ENCODE data around the gene NTNG1.

The NTNG1 gene

GRCh38 chr1:107123741-107124140, 17.1 kb upstream of the NTNG1 start:
- H3K27me3 ChIP-seq = no peaks in the 10 kb centered on the region
- H3K4me1 ChIP-seq = no peaks in the 10 kb centered on the region
- no peak overlapping the region for H3K4me3 ChIP-seq
- no peak for DNase-seq
- TF ChIP-seq, protein P1, sequence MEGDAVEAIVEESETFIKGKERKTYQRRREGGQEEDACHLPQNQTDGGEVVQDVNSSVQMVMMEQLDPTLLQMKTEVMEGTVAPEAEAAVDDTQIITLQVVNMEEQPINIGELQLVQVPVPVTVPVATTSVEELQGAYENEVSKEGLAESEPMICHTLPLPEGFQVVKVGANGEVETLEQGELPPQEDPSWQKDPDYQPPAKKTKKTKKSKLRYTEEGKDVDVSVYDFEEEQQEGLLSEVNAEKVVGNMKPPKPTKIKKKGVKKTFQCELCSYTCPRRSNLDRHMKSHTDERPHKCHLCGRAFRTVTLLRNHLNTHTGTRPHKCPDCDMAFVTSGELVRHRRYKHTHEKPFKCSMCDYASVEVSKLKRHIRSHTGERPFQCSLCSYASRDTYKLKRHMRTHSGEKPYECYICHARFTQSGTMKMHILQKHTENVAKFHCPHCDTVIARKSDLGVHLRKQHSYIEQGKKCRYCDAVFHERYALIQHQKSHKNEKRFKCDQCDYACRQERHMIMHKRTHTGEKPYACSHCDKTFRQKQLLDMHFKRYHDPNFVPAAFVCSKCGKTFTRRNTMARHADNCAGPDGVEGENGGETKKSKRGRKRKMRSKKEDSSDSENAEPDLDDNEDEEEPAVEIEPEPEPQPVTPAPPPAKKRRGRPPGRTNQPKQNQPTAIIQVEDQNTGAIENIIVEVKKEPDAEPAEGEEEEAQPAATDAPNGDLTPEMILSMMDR (IDR thresholded peaks at IDR 0.05) = no peak
- no peaks in the 10 kb centered on the region for H3K36me3 ChIP-seq
- intact Hi-C loops (cut with DNase I; ENCODE audit: low total_unique reads) = no loop called here
- no peaks in the 10 kb centered on the region for H3K9me3 ChIP-seq
- H3K27ac ChIP-seq = no peak overlapping the region

DNA sequence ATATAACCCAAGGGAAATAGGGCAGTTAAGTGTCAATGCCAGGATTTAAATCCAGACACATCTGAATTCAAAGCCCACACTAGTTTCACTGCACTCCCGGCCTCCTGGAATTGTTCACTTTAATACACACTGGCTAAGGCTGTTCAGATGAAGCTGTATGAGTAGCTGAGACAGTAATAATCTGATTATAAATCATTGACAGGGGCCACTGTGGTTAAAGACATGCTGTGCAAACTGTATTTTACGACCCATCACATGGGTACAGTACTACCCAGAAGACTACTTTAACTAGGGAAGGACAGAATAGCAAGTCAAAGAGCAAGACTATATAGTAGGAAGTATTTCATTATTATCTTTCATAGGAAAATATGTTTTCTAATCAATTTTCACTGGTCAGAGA, 16.1 kb upstream of the NTNG1 start:
- Histone ChIP-seq H3K27ac (no peak overlapping the region), H3K4me3 (no peak overlapping the region), H3K36me3 (no peaks in the 10 kb centered on the region), H3K27me3 (no peaks in the 10 kb centered on the region), H3K9me3 (no peaks in the 10 kb centered on the region), H3K4me1 (no peaks in the 10 kb centered on the region)
- intact Hi-C loops (cut with DNase I; ENCODE audit: low total_unique reads) = no loop called here
- DNase-seq = no peak
- TF ChIP-seq, protein P1 (IDR thresholded peaks at IDR 0.05) = no peak

DNA sequence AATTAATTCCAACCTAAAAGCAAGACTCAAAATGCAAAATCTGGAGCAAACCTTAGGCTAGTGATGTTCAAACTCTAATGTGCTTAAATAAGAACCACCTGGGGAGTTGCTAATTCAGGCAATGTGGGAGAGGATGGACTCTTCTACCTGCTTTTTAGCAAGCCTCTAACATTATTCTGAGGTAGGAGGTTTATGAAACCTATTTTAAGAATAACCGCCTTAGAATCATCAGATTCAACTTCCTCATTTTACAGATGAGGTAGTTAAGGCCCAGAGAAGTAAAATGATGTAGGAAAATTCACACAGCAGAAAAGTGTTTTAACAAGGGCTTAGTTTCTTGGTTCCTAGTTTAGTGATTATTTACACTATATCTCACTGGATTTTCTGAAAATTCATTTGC, 8.6 kb upstream of the NTNG1 start:
- no peaks in the 10 kb centered on the region for H3K4me1 ChIP-seq
- DNase-seq = no peak
- no peak overlapping the region for H3K4me3 ChIP-seq
- H3K27ac ChIP-seq = no peak overlapping the region
- no peaks in the 10 kb centered on the region for H3K9me3 ChIP-seq
- TF ChIP-seq, protein P1 (IDR thresholded peaks at IDR 0.05) = no peak
- intact Hi-C loops (cut with DNase I; ENCODE audit: low total_unique reads) = no loop called here
- H3K36me3 ChIP-seq = no peaks in the 10 kb centered on the region
- peaks cover 0 to 5% of the 10 kb centered on the region in 2 donors for H3K27me3 ChIP-seq

DNA sequence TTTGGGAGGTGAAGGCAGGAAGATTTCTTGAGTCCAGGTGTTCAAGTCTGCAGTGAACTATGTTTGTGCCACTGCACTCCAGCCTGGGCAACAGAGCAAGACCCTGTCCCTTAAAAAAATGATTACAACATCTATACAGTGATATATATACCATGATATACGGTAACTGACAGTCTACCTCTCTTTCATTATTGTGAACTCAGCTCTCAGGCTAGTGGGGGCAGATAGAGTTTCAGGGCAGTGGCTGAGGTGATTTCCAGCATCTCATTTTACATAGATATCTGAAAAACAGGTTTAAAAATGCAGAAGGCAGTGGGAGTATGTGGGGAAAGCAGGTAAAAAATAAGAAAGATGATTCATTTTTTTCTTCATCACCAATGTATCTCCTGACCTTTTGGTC, 8.1 kb upstream of the NTNG1 start:
- no peaks in the 10 kb centered on the region for H3K9me3 ChIP-seq
- no peak for DNase-seq
- H3K27me3 ChIP-seq = peaks cover 0 to 5% of the 10 kb centered on the region in 2 donors
- intact Hi-C loops (cut with DNase I; ENCODE audit: low total_unique reads) = no loop called here
- no peaks in the 10 kb centered on the region for H3K36me3 ChIP-seq
- no peak overlapping the region for H3K4me3 ChIP-seq
- TF ChIP-seq, protein P1 (IDR thresholded peaks at IDR 0.05) = no peak
- no peak overlapping the region for H3K27ac ChIP-seq
- H3K4me1 ChIP-seq = no peaks in the 10 kb centered on the region

DNA sequence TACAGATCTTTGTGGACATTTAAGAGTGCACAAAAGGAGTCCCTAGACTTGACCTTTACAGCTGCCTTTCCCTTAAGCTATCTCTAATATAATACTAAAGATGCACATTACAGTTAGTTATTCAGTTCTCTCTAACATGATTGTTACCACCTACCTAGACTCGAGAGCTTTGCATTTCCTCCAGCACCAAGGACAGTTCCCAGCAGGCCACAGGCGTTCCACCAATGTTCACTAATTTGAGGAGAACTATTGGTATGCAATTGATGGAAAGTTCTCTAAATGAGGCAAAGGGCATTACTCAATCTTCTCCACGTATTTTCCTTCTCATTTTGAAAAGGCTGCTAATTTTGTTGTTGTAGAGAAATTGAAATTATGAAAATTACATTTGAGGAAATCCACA, 5.4 kb upstream of the NTNG1 start:
- Histone ChIP-seq H3K4me3 (no peak overlapping the region), H3K36me3 (no peaks in the 10 kb centered on the region), H3K27me3 (peaks cover 0 to 24% of the 10 kb centered on the region in 2 donors), H3K4me1 (peaks cover 0 to 12% (median 9%) of the 10 kb centered on the region in 4 donors), H3K27ac (no peak overlapping the region), H3K9me3 (no peaks in the 10 kb centered on the region)
- TF ChIP-seq, protein P1 (IDR thresholded peaks at IDR 0.05) = no peak
- intact Hi-C loops (cut with DNase I; ENCODE audit: low total_unique reads) = loop anchor here (5.0 kb wide), 1 partner anchor 723 kb away; no protein-coding TSS in a partner anchor
- DNase-seq = no peak

GRCh38 chr1:107138166-107138565, 2.7 kb upstream of the NTNG1 start:
- Histone ChIP-seq H3K4me3 (no peak overlapping the region), H3K9me3 (no peaks in the 10 kb centered on the region), H3K27me3 (peaks cover 0 to 35% of the 10 kb centered on the region in 2 donors), H3K27ac (no peak overlapping the region), H3K36me3 (no peaks in the 10 kb centered on the region), H3K4me1 (peaks cover 0 to 24% (median 21%) of the 10 kb centered on the region in 4 donors)
- intact Hi-C loops (cut with DNase I; ENCODE audit: low total_unique reads) = loop anchor here (5.0 kb wide), 1 partner anchor 726 kb away; no protein-coding TSS in a partner anchor
- TF ChIP-seq, protein P1 (IDR thresholded peaks at IDR 0.05) = no peak
- DNase-seq = no peak

Data from tibial artery (tissue), 4 donors.